Neuronal stem cell (in vitro differentiated cells): ENCODE data around the gene INTS3.

Source experiments
- DNase-seq: peaks from one replicate; pipeline ENCODE4 v3.0.0-alpha.2; 2013; ENCODE audit warnings: low spot score
- H2AFZ ChIP-seq: one replicate; pipeline ENCODE4 v1.6.1; 2013; ENCODE audit warnings: mild to moderate bottlenecking, low read length, inconsistent platforms
- H2AK5ac ChIP-seq: 2 replicates; pipeline ENCODE4 v1.6.1; 2013; ENCODE audit warnings: low read depth, mild to moderate bottlenecking, inconsistent platforms, low read length, moderate library complexity, mixed read lengths
- H2BK120ac ChIP-seq: 2 replicates; pipeline ENCODE4 v1.6.1; 2013; ENCODE audit warnings: low read depth, mild to moderate bottlenecking, inconsistent platforms, low read length, moderate library complexity, mixed read lengths
- H2BK12ac ChIP-seq: one replicate; pipeline ENCODE4 v1.6.1; 2013; ENCODE audit warnings: low read length, inconsistent platforms
- H2BK15ac ChIP-seq: 2 replicates; pipeline ENCODE4 v1.6.1; 2013; ENCODE audit warnings: mild to moderate bottlenecking, low read length, inconsistent platforms, mixed read lengths
- H2BK5ac ChIP-seq: one replicate; pipeline ENCODE4 v1.6.1; 2013; ENCODE audit warnings: inconsistent platforms, mild to moderate bottlenecking, low read length, moderate library complexity
- H3K14ac ChIP-seq: one replicate; pipeline ENCODE4 v1.6.1; 2013; ENCODE audit warnings: low read length, inconsistent platforms
- H3K18ac ChIP-seq: 2 replicates; pipeline ENCODE4 v1.6.1; 2013; ENCODE audit warnings: low read length, inconsistent platforms
- H3K23ac ChIP-seq: 2 replicates; pipeline ENCODE4 v1.6.1; 2013; ENCODE audit warnings: low read depth, mild to moderate bottlenecking, mixed read lengths, low read length, inconsistent platforms; ENCODE audit not compliant: poor library complexity
- H3K27ac ChIP-seq: replicated peaks from 3 replicates; pipeline ENCODE4 v1.5.1; 2013; ENCODE audit warnings: low read length, inconsistent platforms
- H3K27me3 ChIP-seq, 3 experiments: 2 replicates each; pipeline ENCODE4 v1.6.1; 2013; ENCODE audit warnings: low read length in 3 of 3, mild to moderate bottlenecking in 2 of 3, inconsistent platforms in 1 of 3, low read depth in 1 of 3, mixed read lengths in 1 of 3, moderate library complexity in 1 of 3; ENCODE audit not compliant: control insufficient read depth in 3 of 3, insufficient read depth in 3 of 3
- H3K36me3 ChIP-seq, 2 donors: replicated peaks in 1 of 2; 2 replicates each; pipeline ENCODE4 v1.6.1; 2013; ENCODE audit warnings: low read length in 2 of 2; ENCODE audit not compliant: control insufficient read depth in 2 of 2, insufficient read depth in 2 of 2
- H3K4ac ChIP-seq: 2 replicates; pipeline ENCODE4 v1.6.1; 2013; ENCODE audit warnings: inconsistent platforms, mild to moderate bottlenecking, low read length, moderate library complexity
- H3K4me1 ChIP-seq, 2 donors: 1 replicate in 1 of 2; 2 replicates in 1 of 2; pipeline ENCODE4 v1.6.1; 2013; ENCODE audit warnings: low read length in 2 of 2, low read depth in 1 of 2; ENCODE audit not compliant: control insufficient read depth in 2 of 2, insufficient read depth in 1 of 2
- H3K4me2 ChIP-seq: one replicate; pipeline ENCODE4 v1.6.1; 2013; ENCODE audit warnings: mild to moderate bottlenecking, low read length, inconsistent platforms; ENCODE audit not compliant: insufficient read depth, poor library complexity, severe bottlenecking
- H3K4me3 ChIP-seq, 2 donors: 2 replicates each; pipeline ENCODE4 v1.5.1; 2013; ENCODE audit warnings: low read length in 2 of 2, mild to moderate bottlenecking in 2 of 2, inconsistent platforms in 1 of 2, moderate library complexity in 1 of 2
- H3K79me1 ChIP-seq: one replicate; pipeline ENCODE4 v1.6.1; 2013; ENCODE audit warnings: low read depth, mild to moderate bottlenecking, inconsistent platforms, low read length, moderate library complexity
- H3K9ac ChIP-seq: one replicate; pipeline ENCODE4 v1.6.1; 2013; ENCODE audit warnings: mild to moderate bottlenecking, low read depth, low read length, inconsistent platforms; ENCODE audit not compliant: poor library complexity
- H3K9me3 ChIP-seq, 2 donors: replicated peaks in 1 of 2; 2 replicates each; pipeline versions ENCODE3 to v1.6.1; 2013; ENCODE audit warnings: low read length in 2 of 2, mild to moderate bottlenecking in 2 of 2, inconsistent platforms in 1 of 2, low read depth in 1 of 2, mixed read lengths in 1 of 2, moderate library complexity in 1 of 2; ENCODE audit not compliant: control insufficient read depth in 2 of 2, insufficient read depth in 1 of 2
- H4K8ac ChIP-seq: one replicate; pipeline ENCODE4 v1.6.1; 2013; ENCODE audit warnings: low read depth, mild to moderate bottlenecking, inconsistent platforms, low read length, moderate library complexity
- H4K91ac ChIP-seq: one replicate; pipeline ENCODE4 v1.6.1; 2013; ENCODE audit warnings: low read length, low read depth, mild to moderate bottlenecking, inconsistent platforms; ENCODE audit not compliant: poor library complexity
- WGBS, 2 donors: extraction: QIAGEN DNeasy Blood & Tissue Kit; methylation state at CpG; one replicate each; pipeline ENCODE4 v1.1.7; 2013; ENCODE audit warnings: missing lambda C conversion rate in 2 of 2, mixed read lengths in 1 of 2; ENCODE audit not compliant: insufficient read length in 2 of 2, insufficient replicate concordance in 1 of 2; ENCODE audit errors: extremely low coverage in 2 of 2; 5-methylcytosine and 5-hydroxymethylcytosine counted together

Gene INTS3

GRCh38 chr1:153786038-153786790 lies 58.4 kb downstream of the INTS3 start:
- no peak overlapping the region for H3K4ac ChIP-seq
- no peak overlapping the region for H3K4me3 ChIP-seq
- H3K4me2 ChIP-seq, result no peak overlapping the region
- no peaks in the 10 kb centered on the region for H3K9me3 ChIP-seq
- H3K27ac ChIP-seq, result no peak overlapping the region
- H3K18ac ChIP-seq, result no peak overlapping the region
- WGBS, 2 donors, result no CpG with 5 or more reads among the region's 4 CpGs
- H4K8ac ChIP-seq, result no peak overlapping the region
- H3K27me3 ChIP-seq, result no peaks in the 10 kb centered on the region
- H3K14ac ChIP-seq, result no peak overlapping the region
- H4K91ac ChIP-seq, result no peak overlapping the region
- H3K4me1 ChIP-seq, result peaks cover 4 to 9% of the 10 kb centered on the region in 2 donors
- no peak for DNase-seq
- no peak overlapping the region for H2BK5ac ChIP-seq
- H3K23ac ChIP-seq, result no peak overlapping the region
- H2BK12ac ChIP-seq, result no peak overlapping the region
- H2BK15ac ChIP-seq, result no peak overlapping the region
- no peak overlapping the region for H2AFZ ChIP-seq
- no peaks in the 10 kb centered on the region for H3K36me3 ChIP-seq
- no peaks in the 10 kb centered on the region for H3K79me1 ChIP-seq
- H2BK120ac ChIP-seq, result no peak overlapping the region
- H2AK5ac ChIP-seq, result no peak overlapping the region
- H3K9ac ChIP-seq, result no peak overlapping the region

GRCh38 chr1:153789478-153790034 lies 61.7 kb downstream of the INTS3 start:
- no peak overlapping the region for H2BK120ac ChIP-seq
- H2BK15ac ChIP-seq, result no peak overlapping the region
- H3K27ac ChIP-seq, result no peak overlapping the region
- H3K9ac ChIP-seq, result no peak overlapping the region
- H3K14ac ChIP-seq, result no peak overlapping the region
- peaks cover 0 to 3% (median 0%) of the 10 kb centered on the region in 3 experiments for H3K27me3 ChIP-seq
- H4K91ac ChIP-seq, result no peak overlapping the region
- H4K8ac ChIP-seq, result no peak overlapping the region
- WGBS, 2 donors, result no CpG with 5 or more reads among the region's 22 CpGs
- no peak overlapping the region for H2BK12ac ChIP-seq
- H2BK5ac ChIP-seq, result no peak overlapping the region
- DNase-seq, result no peak
- H3K79me1 ChIP-seq, result no peaks in the 10 kb centered on the region
- H3K4ac ChIP-seq, result no peak overlapping the region
- H3K18ac ChIP-seq, result no peak overlapping the region
- no peaks in the 10 kb centered on the region for H3K36me3 ChIP-seq
- no peak overlapping the region for H2AK5ac ChIP-seq
- H3K4me1 ChIP-seq, result peaks cover 23 to 27% of the 10 kb centered on the region in 2 donors
- H2AFZ ChIP-seq, result peak overlapping the region; percentile 4
- H3K4me3 ChIP-seq, result no peak overlapping the region
- peaks cover 0 to 3% of the 10 kb centered on the region in 2 donors for H3K9me3 ChIP-seq
- H3K23ac ChIP-seq, result no peak overlapping the region
- no peak overlapping the region for H3K4me2 ChIP-seq

- no peak overlapping the region for H4K91ac ChIP-seq
- H4K8ac ChIP-seq, result no peak overlapping the region
- no peak for DNase-seq
- H3K4ac ChIP-seq, result no peak overlapping the region
- no peak overlapping the region for H2AK5ac ChIP-seq
- no peak overlapping the region for H3K18ac ChIP-seq
- peaks cover 30 to 31% of the 10 kb centered on the region in 2 donors for H3K4me1 ChIP-seq
- H3K9ac ChIP-seq, result no peak overlapping the region
- H3K23ac ChIP-seq, result no peak overlapping the region
- no peaks in the 10 kb centered on the region for H3K36me3 ChIP-seq
- H2AFZ ChIP-seq, result peak overlapping the region; percentile 32
- no peak overlapping the region for H3K4me3 ChIP-seq
- no peaks in the 10 kb centered on the region for H3K79me1 ChIP-seq
- no peak overlapping the region for H2BK15ac ChIP-seq
- WGBS, 2 donors, result no CpG with 5 or more reads among the region's 16 CpGs
- H3K4me2 ChIP-seq, result no peak overlapping the region
- H3K27me3 ChIP-seq, result peaks cover 0 to 3% (median 0%) of the 10 kb centered on the region in 3 experiments
- peaks cover 0 to 3% of the 10 kb centered on the region in 2 donors for H3K9me3 ChIP-seq
- H2BK12ac ChIP-seq, result no peak overlapping the region
- no peak overlapping the region for H3K14ac ChIP-seq
- no peak overlapping the region for H2BK5ac ChIP-seq
- H3K27ac ChIP-seq, result no peak overlapping the region
- H2BK120ac ChIP-seq, result no peak overlapping the region
These were observed 62.6 kb downstream of the INTS3 start for GRCh38 chr1:153790313-153790965.
